ENCODE data around the gene ATPAF1.

DNA sequence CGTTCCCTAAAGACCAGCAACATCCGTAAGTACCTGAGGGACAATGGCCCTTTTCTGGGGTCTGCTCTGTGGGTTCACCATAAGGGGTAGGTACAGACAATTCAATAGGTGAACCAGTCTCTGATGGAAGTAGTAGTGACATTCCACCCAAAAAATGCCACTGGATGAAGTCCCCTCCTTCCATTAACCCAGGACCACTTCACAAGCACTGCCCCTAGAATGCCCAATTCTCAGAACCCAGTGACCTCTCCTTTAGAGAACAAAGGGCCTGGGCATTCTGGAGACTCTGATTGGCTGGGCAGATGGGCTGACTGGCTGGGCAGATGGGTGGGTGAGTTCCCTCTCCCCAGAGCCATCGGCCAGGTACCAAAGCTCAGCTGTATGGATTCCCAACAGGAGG lies 3.4 kb upstream of the ATPAF1 start, which contains the start of gene TEX38:
- TF ChIP-seq CTCF (IDR thresholded peaks at IDR 0.05), result no peak
- TF ChIP-seq EZH2 (IDR thresholded peaks at IDR 0.05), result no peak

Data from neural progenitor cell (in vitro differentiated cells).